Brain microvascular endothelial cell (primary cell): ENCODE results near the gene PACSIN1.

ENCODE experiments used
- DNase-seq: peaks from one replicate; pipeline ENCODE4 v3.0.0-alpha.2; 2020
- H3K27ac ChIP-seq: fragments of 250-450 bp; sonication (Bioruptor Pico); 2 replicates; pipeline ENCODE4 v1.5.1; 2020; ENCODE audit warnings: mild to moderate bottlenecking, moderate library complexity
- H3K27me3 ChIP-seq: fragments of 250-450 bp; sonication (Bioruptor Pico); replicated peaks from 2 replicates; pipeline ENCODE4 v1.5.1; 2020; ENCODE audit warnings: mild to moderate bottlenecking
- H3K36me3 ChIP-seq: fragments of 250-450 bp; sonication (Bioruptor Pico); replicated peaks from 2 replicates; pipeline ENCODE4 v1.5.1; 2020; ENCODE audit warnings: mild to moderate bottlenecking
- H3K4me3 ChIP-seq: 2 replicates; pipeline ENCODE4 v1.5.1; 2011; ENCODE audit warnings: low read depth, mild to moderate bottlenecking, control low read depth, low read length, moderate library complexity
- in situ Hi-C: cut with HindIII; loops from 2 replicates; pipeline ENCODE4 v1.10.0; 2017; ENCODE audit warnings: low sequenced_read_pairs, low pct_ligation_motif_present
- TF ChIP-seq, protein P1 (sequence below): IDR thresholded peaks from 2 replicates; pipeline ENCODE4 v1.5.1; 2011; ENCODE audit warnings: low read depth, mild to moderate bottlenecking, moderate library complexity, low read length, control low read depth, inconsistent platforms; ENCODE audit errors: missing control alignments

The PACSIN1 gene

GRCh38 chr6:34556493-34556892 is 90.6 kb downstream of the PACSIN1 start:
- Histone ChIP-seq H3K27ac (no peak overlapping the region), H3K4me3 (no peak overlapping the region), H3K27me3 (no peaks in the 10 kb centered on the region), H3K36me3 (no peaks in the 10 kb centered on the region)
- DNase-seq, result no peak
- TF ChIP-seq, protein P1, sequence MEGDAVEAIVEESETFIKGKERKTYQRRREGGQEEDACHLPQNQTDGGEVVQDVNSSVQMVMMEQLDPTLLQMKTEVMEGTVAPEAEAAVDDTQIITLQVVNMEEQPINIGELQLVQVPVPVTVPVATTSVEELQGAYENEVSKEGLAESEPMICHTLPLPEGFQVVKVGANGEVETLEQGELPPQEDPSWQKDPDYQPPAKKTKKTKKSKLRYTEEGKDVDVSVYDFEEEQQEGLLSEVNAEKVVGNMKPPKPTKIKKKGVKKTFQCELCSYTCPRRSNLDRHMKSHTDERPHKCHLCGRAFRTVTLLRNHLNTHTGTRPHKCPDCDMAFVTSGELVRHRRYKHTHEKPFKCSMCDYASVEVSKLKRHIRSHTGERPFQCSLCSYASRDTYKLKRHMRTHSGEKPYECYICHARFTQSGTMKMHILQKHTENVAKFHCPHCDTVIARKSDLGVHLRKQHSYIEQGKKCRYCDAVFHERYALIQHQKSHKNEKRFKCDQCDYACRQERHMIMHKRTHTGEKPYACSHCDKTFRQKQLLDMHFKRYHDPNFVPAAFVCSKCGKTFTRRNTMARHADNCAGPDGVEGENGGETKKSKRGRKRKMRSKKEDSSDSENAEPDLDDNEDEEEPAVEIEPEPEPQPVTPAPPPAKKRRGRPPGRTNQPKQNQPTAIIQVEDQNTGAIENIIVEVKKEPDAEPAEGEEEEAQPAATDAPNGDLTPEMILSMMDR, result no peak
- in situ Hi-C loops, result no loop called here

DNA sequence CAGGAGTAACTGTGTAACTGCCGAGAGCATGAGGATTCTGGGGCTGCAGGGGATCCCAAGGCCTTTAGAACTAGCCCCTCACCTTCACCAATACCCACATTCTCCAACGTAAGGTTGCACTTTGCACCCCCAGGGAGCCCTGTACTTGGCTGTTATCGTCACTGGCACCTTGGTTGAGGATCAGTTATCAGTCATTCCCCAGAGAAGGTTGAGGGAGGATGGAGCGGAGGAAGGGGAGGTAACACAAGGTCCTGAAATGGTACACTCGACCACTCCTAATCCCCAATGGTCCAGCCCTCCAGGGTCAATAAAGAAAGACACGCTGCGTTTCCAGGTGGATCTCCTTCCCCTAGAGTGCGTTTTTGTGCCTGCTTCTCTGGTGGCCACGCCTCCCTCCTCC is 91.4 kb downstream of the PACSIN1 start:
- H3K27me3 ChIP-seq, result no peaks in the 10 kb centered on the region
- in situ Hi-C loops, result no loop called here
- H3K36me3 ChIP-seq, result no peaks in the 10 kb centered on the region
- TF ChIP-seq, protein P1, result no peak
- no peak overlapping the region for H3K27ac ChIP-seq
- H3K4me3 ChIP-seq, result no peak overlapping the region
- DNase-seq, result no peak

- no peaks in the 10 kb centered on the region for H3K36me3 ChIP-seq
- DNase-seq, result no peak
- TF ChIP-seq, protein P1, result no peak
- in situ Hi-C loops, result no loop called here
- H3K27ac ChIP-seq, result no peak overlapping the region
- no peaks in the 10 kb centered on the region for H3K27me3 ChIP-seq
- no peak overlapping the region for H3K4me3 ChIP-seq
Observed at GRCh38 chr6:34558172-34558714, 92.4 kb downstream of the PACSIN1 start.

- TF ChIP-seq, protein P1, result no peak
- Histone ChIP-seq H3K4me3 (no peak overlapping the region), H3K36me3 (no peaks in the 10 kb centered on the region), H3K27ac (no peak overlapping the region), H3K27me3 (no peaks in the 10 kb centered on the region)
- no peak for DNase-seq
- in situ Hi-C loops, result no loop called here
Observed at GRCh38 chr6:34559651-34560365, 93.9 kb downstream of the PACSIN1 start.

DNA sequence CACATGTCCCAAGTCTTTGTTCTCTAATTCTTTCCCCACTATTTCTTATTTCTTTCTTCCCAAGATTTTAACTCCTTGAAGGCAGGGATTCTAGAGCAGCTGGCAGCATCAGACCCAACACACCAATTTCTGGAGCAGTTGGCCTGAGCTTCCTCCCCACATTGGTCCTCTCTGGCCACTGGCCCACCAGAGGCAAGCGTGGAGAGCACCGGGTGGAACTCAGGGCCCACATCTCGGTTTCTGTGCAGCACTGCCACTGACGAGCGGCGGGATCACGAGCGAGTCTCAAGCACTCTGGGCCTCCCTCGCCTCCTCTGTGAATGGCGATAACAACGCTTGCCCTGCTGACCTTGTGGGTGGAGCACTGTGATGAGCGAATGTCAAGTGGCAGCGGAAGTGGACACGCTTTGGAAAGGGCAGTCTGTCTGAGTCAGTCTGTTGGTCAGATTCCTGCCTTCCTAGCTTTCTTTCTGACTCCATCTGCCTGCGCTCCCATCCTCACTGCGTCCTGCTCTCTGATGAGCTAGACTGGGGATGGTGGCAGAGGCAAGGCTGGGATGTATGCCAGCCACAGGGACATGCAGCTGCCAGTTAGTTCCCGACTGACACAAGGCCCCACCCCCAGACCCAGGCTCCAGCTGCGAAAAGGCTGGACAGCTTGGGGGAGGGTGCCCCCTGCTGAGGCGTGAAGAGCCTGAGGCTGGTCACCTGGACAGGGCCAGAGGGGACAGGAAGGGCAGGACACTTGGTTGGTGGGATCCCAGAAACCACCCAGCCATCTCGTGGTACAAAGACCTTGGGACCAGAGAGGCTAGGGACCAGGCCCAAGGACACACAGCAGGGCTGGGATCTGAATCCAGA is 94.7 kb downstream of the PACSIN1 start:
- Histone ChIP-seq H3K27me3 (no peaks in the 10 kb centered on the region), H3K27ac (no peak overlapping the region), H3K36me3 (no peaks in the 10 kb centered on the region), H3K4me3 (no peak overlapping the region)
- DNase-seq, result peak; percentile 44
- in situ Hi-C loops, result no loop called here
- TF ChIP-seq, protein P1, result peak; percentile 21
